ENCODE results near the gene OPA3. TPM values are rescaled to one million over a fixed set of nuclear protein-coding genes. Genes with fewer than 3 reads are reported as not detected.

Gene OPA3
- total RNA-seq, 1 experiment from 2014 or later = 10.1 TPM

GRCh38 chr19:45492137-45492626 is 92.4 kb downstream of the OPA3 start:
- CTCF ChIA-PET = interaction anchor here (0.7 to 1.5 kb wide), 6 partner anchors 13 to 149 kb away, joined by 3 to 7 read pairs (median 4); no protein-coding TSS in a partner anchor

GRCh38 chr19:45489216-45489855 is 95.3 kb downstream of the OPA3 start:
- ATAC-seq (no peak), DNase-seq (ENCODE audit: low spot score) (no peak)
- peaks cover 3% of the 10 kb centered on the region; the same call in 1 of the 2 replicates for H3K36me3 Mint-ChIP-seq
- H3K9me3 Mint-ChIP-seq = no peaks in the 10 kb centered on the region
- TF ChIP-seq IRF1 (CRISPR knock-in tag; IDR thresholded peaks at IDR 0.05) (no peak), TP53 (CRISPR knock-in tag; IDR thresholded peaks at IDR 0.05) (no peak), TCF7 (CRISPR knock-in tag; IDR thresholded peaks at IDR 0.05; ENCODE audit: low read depth) (no peak), AFF4 (CRISPR knock-in tag; IDR thresholded peaks at IDR 0.05; ENCODE audit: borderline replicate concordance) (no peak), USF1 (CRISPR knock-in tag; IDR thresholded peaks at IDR 0.05) (no peak), ZNF396 (CRISPR knock-in tag; IDR thresholded peaks at IDR 0.05; ENCODE audit: borderline replicate concordance) (no peak), ZNF671 (CRISPR knock-in tag; IDR thresholded peaks at IDR 0.05) (no peak), KAT7 (CRISPR knock-in tag; IDR thresholded peaks at IDR 0.05; ENCODE audit: borderline replicate concordance) (no peak), MLX (CRISPR knock-in tag; IDR thresholded peaks at IDR 0.05) (no peak), ERG (CRISPR knock-in tag; IDR thresholded peaks at IDR 0.05) (no peak), CDX4 (CRISPR knock-in tag; IDR thresholded peaks at IDR 0.05; ENCODE audit: borderline replicate concordance) (no peak), NFYB (CRISPR knock-in tag; conservative IDR thresholded peaks at IDR 0.05; ENCODE audit: low read depth) (no peak), ATF2 (CRISPR knock-in tag; IDR thresholded peaks at IDR 0.05; ENCODE audit: borderline replicate concordance, low read depth) (no peak)
- peaks cover 18% of the 10 kb centered on the region for H3K4me1 Mint-ChIP-seq
- no peaks in the 10 kb centered on the region for H3K27me3 Mint-ChIP-seq (ENCODE audit: low read depth)
- no peak overlapping the region for H3K4me3 Mint-ChIP-seq
- H3K27ac Mint-ChIP-seq = no peak overlapping the region
- ChIA-PET POLR2A (interaction anchor here (0.9 kb wide), 1 partner anchor 12 kb away, joined by 3 read pairs; no protein-coding TSS in a partner anchor), CTCF (interaction anchor here (0.7 to 1.3 kb wide), 5 partner anchors 49 to 311 kb away, joined by 3 to 4 read pairs (median 3); partner anchors contain the start of gene BLOC1S3)

More at GRCh38 chr19:45492137-45492626, 92.4 kb downstream of the OPA3 start:
- H3K4me3 Mint-ChIP-seq = peak overlapping the region; percentile 81
- peaks cover 3% of the 10 kb centered on the region; the same call in 1 of the 2 replicates for H3K36me3 Mint-ChIP-seq
- peak; percentile 66; the same call in 1 of the 2 replicates for TF ChIP-seq GTF2I (CRISPR knock-in tag; conservative IDR thresholded peaks at IDR 0.05)
- no peak for TF ChIP-seq SMAD4 (CRISPR knock-in tag; IDR thresholded peaks at IDR 0.05)
- peak; percentile 96 for TF ChIP-seq ZNF121 (CRISPR knock-in tag; IDR thresholded peaks at IDR 0.05)
- peaks cover 15% of the 10 kb centered on the region for H3K27me3 Mint-ChIP-seq (ENCODE audit: low read depth)
- POLR2A ChIA-PET = interaction anchor here (0.6 kb wide), 1 partner anchor 11 kb away, joined by 4 read pairs; no protein-coding TSS in a partner anchor
- H3K27ac Mint-ChIP-seq = 0 out of 2 replicates have a peak overlapping the region, but pooled peaks have one; percentile 46
- no peaks in the 10 kb centered on the region for H3K9me3 Mint-ChIP-seq
- DNase-seq (ENCODE audit: low spot score) = no peak
- peaks cover 20% of the 10 kb centered on the region for H3K4me1 Mint-ChIP-seq
- no peak for ATAC-seq

Measured in WTC11 (cell line).